GM12865 (cell line): Measurements from ENCODE around the gene CALU.

Experiments used
- DNase-seq: peaks from one replicate; pipeline ENCODE4 v3.0.0; 2010; ENCODE audit warnings: low read depth
- H3K4me3 ChIP-seq: 2 replicates; pipeline ENCODE4 v1.5.1; 2011; ENCODE audit warnings: mild to moderate bottlenecking, low read depth, low read length, control low read depth
- TF ChIP-seq, protein P1 (sequence below): IDR thresholded peaks from 2 replicates; pipeline ENCODE4 v1.5.1; 2011; ENCODE audit warnings: low read length, control low read depth, low read depth, inconsistent platforms; ENCODE audit not compliant: insufficient read depth; ENCODE audit errors: missing control alignments

Gene CALU

GRCh38 chr7:128791972-128792327, 52.8 kb downstream of the CALU start:
- peak overlapping the region; percentile 77 for H3K4me3 ChIP-seq
- DNase-seq: no peak
- TF ChIP-seq, protein P1, sequence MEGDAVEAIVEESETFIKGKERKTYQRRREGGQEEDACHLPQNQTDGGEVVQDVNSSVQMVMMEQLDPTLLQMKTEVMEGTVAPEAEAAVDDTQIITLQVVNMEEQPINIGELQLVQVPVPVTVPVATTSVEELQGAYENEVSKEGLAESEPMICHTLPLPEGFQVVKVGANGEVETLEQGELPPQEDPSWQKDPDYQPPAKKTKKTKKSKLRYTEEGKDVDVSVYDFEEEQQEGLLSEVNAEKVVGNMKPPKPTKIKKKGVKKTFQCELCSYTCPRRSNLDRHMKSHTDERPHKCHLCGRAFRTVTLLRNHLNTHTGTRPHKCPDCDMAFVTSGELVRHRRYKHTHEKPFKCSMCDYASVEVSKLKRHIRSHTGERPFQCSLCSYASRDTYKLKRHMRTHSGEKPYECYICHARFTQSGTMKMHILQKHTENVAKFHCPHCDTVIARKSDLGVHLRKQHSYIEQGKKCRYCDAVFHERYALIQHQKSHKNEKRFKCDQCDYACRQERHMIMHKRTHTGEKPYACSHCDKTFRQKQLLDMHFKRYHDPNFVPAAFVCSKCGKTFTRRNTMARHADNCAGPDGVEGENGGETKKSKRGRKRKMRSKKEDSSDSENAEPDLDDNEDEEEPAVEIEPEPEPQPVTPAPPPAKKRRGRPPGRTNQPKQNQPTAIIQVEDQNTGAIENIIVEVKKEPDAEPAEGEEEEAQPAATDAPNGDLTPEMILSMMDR: no peak

- TF ChIP-seq, protein P1: no peak
- H3K4me3 ChIP-seq: no peak overlapping the region
- DNase-seq: no peak
These were observed 53.5 kb downstream of the CALU start for GRCh38 chr7:128792471-128793180.

DNA sequence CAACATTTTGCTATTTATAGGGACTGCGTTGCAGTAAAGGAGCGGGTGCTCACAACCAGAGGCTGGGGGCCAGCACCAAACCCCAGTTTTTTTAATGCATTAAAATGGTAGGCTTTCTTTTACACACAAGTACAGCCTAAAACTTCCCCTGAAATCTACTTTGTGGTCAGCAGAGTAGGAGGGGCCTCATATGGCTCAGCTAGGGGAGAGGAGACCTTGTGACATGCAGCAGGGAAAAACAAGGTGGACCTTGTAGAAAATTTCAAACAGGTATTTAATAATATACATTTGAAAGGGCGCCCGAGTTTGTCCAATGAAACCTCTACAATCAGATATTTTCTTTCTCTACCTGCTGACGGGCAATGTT, 54.0 kb downstream of the CALU start:
- TF ChIP-seq, protein P1: no peak
- no peak overlapping the region for H3K4me3 ChIP-seq
- DNase-seq: no peak

DNA sequence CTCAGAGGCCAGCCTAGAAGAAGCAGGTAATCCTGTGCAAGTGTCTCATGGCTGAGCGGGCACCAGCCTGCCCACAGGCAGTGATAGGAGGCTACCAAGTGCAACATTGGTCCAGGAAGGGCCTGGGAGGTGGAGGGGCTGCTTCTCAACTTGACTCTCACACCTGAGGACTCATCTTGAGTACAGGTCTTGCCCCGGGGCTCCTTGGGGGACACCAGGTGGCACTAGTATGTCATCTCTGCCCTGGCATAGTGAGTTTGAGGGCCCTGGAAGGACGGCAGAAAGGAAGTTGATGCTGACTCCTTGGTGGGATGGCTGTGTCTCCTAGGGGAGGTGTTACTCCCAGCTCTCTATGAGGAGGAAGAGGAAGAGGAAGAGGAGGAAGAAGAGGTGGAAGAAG, 54.9 kb downstream of the CALU start:
- TF ChIP-seq, protein P1: peak; percentile 23
- no peak overlapping the region for H3K4me3 ChIP-seq
- peak; percentile 49 for DNase-seq

DNA sequence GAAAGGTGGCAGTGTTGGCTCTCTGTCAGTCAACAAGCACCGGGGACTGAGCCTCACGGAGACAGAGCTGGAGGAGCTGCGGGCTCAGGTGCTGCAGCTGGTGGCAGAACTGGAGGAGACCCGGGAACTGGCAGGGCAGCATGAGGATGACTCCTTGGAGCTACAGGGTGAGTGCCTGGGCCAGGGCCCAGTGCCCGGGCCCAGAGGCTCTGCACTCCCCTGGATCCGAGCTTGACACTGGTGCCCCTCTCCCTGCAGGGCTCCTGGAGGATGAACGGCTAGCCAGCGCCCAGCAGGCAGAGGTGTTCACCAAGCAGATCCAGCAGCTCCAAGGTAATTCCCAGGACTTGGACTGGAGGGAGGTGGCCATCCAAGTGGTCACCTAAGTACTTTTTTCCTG, 55.3 kb downstream of the CALU start:
- TF ChIP-seq, protein P1: no peak
- no peak overlapping the region for H3K4me3 ChIP-seq
- DNase-seq: no peak

DNA sequence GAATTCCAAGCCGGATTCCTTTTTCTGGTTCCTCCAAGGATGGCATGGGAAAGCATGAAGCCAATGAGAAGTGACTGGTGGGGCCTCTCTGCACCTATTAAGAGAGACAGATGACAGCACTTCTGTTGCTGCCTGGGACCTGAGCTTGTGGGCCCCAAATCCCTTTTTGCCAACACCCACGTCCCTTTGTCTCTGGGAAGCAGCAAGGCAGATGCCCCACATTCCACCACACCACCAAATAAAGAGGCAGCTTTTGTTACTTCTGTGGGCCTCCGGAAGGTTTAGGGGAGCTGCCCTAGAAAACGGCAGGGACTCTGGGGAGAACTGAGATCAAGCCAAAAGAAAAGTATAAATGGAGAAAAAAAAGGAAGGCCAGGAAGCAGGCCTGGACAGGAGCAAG, 56.0 kb downstream of the CALU start:
- H3K4me3 ChIP-seq: no peak overlapping the region
- TF ChIP-seq, protein P1: no peak
- no peak for DNase-seq

- no peak overlapping the region for H3K4me3 ChIP-seq
- no peak for DNase-seq
- TF ChIP-seq, protein P1: no peak
These were observed 57.2 kb downstream of the CALU start for GRCh38 chr7:128796327-128796726.
